ENCODE results near the gene PTPRN2. TPM values are rescaled to one million over a fixed set of nuclear protein-coding genes. Genes with fewer than 3 reads are reported as not detected.

The PTPRN2 gene
- polyA plus RNA-seq, 1 experiment: 0.02 TPM

- Histone ChIP-seq H3K27ac (ENCODE audit: low read depth, low read length) (no peak overlapping the region), H3K9me3 (ENCODE audit: control insufficient read depth, insufficient read depth, low read length) (peaks cover 80% of the 10 kb centered on the region), H3K27me3 (ENCODE audit: control insufficient read depth, insufficient read depth, low read length) (no peaks in the 10 kb centered on the region), H3K4me3 (ENCODE audit: low read depth, low read length) (no peak overlapping the region)
- ChIA-PET POLR2A (no interaction called here), CTCF (no interaction called here)
- DNase-seq (ENCODE audit: low read depth, low spot score): no peak
- TF ChIP-seq CTCF (IDR thresholded peaks at IDR 0.05; ENCODE audit: low read depth, low read length): no peak
These were observed 990.1 kb downstream of the PTPRN2 start for GRCh38 chr7:157597562-157597961.

- no peaks in the 10 kb centered on the region for H3K27me3 ChIP-seq (ENCODE audit: control insufficient read depth, insufficient read depth, low read length)
- H3K27ac ChIP-seq (ENCODE audit: low read depth, low read length): no peak overlapping the region
- TF ChIP-seq CTCF (IDR thresholded peaks at IDR 0.05; ENCODE audit: low read depth, low read length): no peak
- no peak overlapping the region for H3K4me3 ChIP-seq (ENCODE audit: low read depth, low read length)
- ChIA-PET CTCF (no interaction called here), POLR2A (no interaction called here)
- DNase-seq (ENCODE audit: low read depth, low spot score): no peak
- peaks cover 81% of the 10 kb centered on the region for H3K9me3 ChIP-seq (ENCODE audit: control insufficient read depth, insufficient read depth, low read length)
These were observed 990.7 kb downstream of the PTPRN2 start for GRCh38 chr7:157596881-157597280.

GRCh38 chr7:157596471-157596870 is 991.2 kb downstream of the PTPRN2 start:
- no peaks in the 10 kb centered on the region for H3K27me3 ChIP-seq (ENCODE audit: control insufficient read depth, insufficient read depth, low read length)
- TF ChIP-seq CTCF (IDR thresholded peaks at IDR 0.05; ENCODE audit: low read depth, low read length): no peak
- peaks cover 81% of the 10 kb centered on the region for H3K9me3 ChIP-seq (ENCODE audit: control insufficient read depth, insufficient read depth, low read length)
- H3K27ac ChIP-seq (ENCODE audit: low read depth, low read length): no peak overlapping the region
- H3K4me3 ChIP-seq (ENCODE audit: low read depth, low read length): no peak overlapping the region
- CTCF ChIA-PET: no interaction called here
- POLR2A ChIA-PET: no interaction called here
- no peak for DNase-seq (ENCODE audit: low read depth, low spot score)

GRCh38 chr7:157596026-157596425 is 991.6 kb downstream of the PTPRN2 start:
- CTCF ChIA-PET: no interaction called here
- Histone ChIP-seq H3K27ac (ENCODE audit: low read depth, low read length) (no peak overlapping the region), H3K4me3 (ENCODE audit: low read depth, low read length) (no peak overlapping the region), H3K9me3 (ENCODE audit: control insufficient read depth, insufficient read depth, low read length) (peaks cover 82% of the 10 kb centered on the region), H3K27me3 (ENCODE audit: control insufficient read depth, insufficient read depth, low read length) (no peaks in the 10 kb centered on the region)
- TF ChIP-seq CTCF (IDR thresholded peaks at IDR 0.05; ENCODE audit: low read depth, low read length): no peak
- POLR2A ChIA-PET: no interaction called here
- DNase-seq (ENCODE audit: low read depth, low spot score): no peak

GRCh38 chr7:157595086-157595855 is 992.4 kb downstream of the PTPRN2 start:
- no peak for TF ChIP-seq CTCF (IDR thresholded peaks at IDR 0.05; ENCODE audit: low read depth, low read length)
- H3K9me3 ChIP-seq (ENCODE audit: control insufficient read depth, insufficient read depth, low read length): peaks cover 87% of the 10 kb centered on the region
- POLR2A ChIA-PET: no interaction called here
- CTCF ChIA-PET: no interaction called here
- no peak overlapping the region for H3K27ac ChIP-seq (ENCODE audit: low read depth, low read length)
- no peaks in the 10 kb centered on the region for H3K27me3 ChIP-seq (ENCODE audit: control insufficient read depth, insufficient read depth, low read length)
- DNase-seq (ENCODE audit: low read depth, low spot score): no peak
- no peak overlapping the region for H3K4me3 ChIP-seq (ENCODE audit: low read depth, low read length)
